Epithelial cell of prostate (primary cell): ENCODE results near the gene CPEB4.

Experiments used
- DNase-seq: peaks from one replicate; pipeline ENCODE4 v3.0.0-alpha.2; 2011; ENCODE audit warnings: low read depth, low spot score
- H3K27ac ChIP-seq: fragments of 450-650 bp; 2 replicates; pipeline ENCODE4 v1.5.1; 2017; ENCODE audit warnings: mild to moderate bottlenecking

CPEB4 gene

GRCh38 chr5:173935396-173935795 is 47.2 kb downstream of the CPEB4 start:
- no peak overlapping the region for H3K27ac ChIP-seq
- DNase-seq = no peak

- no peak overlapping the region for H3K27ac ChIP-seq
These were observed 52.1 kb downstream of the CPEB4 start for GRCh38 chr5:173940269-173940668.

GRCh38 chr5:173941102-173941501 is 53.0 kb downstream of the CPEB4 start:
- DNase-seq = no peak
- H3K27ac ChIP-seq = no peak overlapping the region

More at GRCh38 chr5:173940269-173940668, 52.1 kb downstream of the CPEB4 start:
- DNase-seq = no peak

DNA sequence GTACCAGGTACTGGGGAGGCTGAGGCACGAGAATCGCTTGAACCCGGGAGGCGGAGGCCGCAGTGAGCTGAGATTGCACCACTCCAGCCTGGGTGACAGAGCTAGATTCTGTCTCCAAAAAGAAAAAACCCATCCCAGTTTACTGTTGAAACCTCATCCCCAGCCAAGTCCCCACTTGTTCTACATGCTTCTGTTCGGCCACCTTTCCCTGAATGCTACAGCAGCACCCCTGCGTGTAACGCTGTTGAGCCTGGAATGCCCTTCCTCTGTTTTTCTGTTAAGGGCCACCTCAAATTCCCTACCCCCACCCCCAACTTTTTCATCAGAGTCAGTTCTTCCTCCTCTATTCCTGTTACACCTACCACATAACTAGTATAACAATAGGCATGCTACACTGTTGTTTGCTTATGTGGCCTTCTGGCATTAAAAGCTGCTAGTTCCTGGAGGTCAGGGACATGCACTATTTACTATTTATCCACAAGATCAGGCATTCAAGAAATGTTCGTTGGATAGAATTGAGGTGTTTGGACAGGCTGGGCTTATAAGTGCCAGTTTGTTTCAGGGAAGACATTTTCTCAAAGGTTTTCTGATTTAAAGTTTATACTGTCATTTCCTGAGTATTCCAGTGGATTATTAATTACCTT is 53.7 kb downstream of the CPEB4 start:
- no peak for DNase-seq
- peak overlapping the region; percentile 22 for H3K27ac ChIP-seq

GRCh38 chr5:173944511-173944910 is 56.4 kb downstream of the CPEB4 start:
- DNase-seq = no peak
- H3K27ac ChIP-seq = no peak overlapping the region

GRCh38 chr5:173945160-173945559 is 57.0 kb downstream of the CPEB4 start:
- DNase-seq = no peak
- no peak overlapping the region for H3K27ac ChIP-seq

- no peak overlapping the region for H3K27ac ChIP-seq
- DNase-seq = no peak
These were observed 58.2 kb downstream of the CPEB4 start for GRCh38 chr5:173946323-173946722.

DNA sequence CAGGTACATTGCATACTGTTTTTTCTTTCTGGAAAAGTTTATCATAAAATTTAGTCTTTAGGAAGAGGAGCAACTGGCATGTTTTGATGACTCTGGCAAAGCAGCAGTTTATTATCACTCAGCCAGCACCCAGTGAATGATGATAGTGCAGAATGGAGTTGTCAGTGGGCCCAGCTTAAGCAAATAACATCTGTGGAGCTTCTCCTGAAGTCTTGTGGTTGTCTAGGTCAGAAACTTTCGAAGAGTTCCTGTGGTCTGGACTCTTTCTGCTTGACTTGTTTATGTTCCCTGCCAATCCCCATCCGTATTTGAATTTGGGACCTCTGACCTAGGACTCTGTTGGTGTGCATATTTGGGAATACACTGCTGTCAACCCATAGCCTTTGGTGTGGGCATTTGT is 62.7 kb downstream of the CPEB4 start:
- no peak for DNase-seq
- no peak overlapping the region for H3K27ac ChIP-seq

DNA sequence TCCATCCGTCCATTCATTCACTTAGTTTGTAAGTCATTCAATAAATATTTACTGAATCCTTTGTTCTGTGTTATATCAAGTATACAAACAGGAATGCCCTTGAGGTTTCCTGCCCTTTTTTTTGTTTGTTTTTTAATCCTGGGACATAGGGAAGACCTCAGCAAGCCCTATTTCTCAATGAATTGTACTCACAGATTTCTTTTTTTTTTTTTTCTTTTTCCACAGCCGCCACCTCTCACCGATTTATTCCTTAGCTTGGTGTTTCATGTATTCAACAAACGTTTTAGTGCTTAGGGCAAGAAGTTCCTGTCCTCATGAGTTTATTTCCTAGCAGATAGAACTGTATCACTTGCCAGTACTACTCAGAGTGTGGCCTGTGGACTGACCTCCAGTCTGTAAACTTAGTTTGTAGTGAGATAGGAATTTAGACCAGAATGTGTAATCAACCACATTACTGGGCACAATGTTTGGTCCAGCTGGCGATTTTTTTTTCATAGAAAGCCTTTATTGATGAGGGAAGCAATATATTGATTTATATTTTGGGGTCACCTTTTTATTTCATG is 65.5 kb downstream of the CPEB4 start:
- DNase-seq = no peak
- H3K27ac ChIP-seq = no peak overlapping the region

DNA sequence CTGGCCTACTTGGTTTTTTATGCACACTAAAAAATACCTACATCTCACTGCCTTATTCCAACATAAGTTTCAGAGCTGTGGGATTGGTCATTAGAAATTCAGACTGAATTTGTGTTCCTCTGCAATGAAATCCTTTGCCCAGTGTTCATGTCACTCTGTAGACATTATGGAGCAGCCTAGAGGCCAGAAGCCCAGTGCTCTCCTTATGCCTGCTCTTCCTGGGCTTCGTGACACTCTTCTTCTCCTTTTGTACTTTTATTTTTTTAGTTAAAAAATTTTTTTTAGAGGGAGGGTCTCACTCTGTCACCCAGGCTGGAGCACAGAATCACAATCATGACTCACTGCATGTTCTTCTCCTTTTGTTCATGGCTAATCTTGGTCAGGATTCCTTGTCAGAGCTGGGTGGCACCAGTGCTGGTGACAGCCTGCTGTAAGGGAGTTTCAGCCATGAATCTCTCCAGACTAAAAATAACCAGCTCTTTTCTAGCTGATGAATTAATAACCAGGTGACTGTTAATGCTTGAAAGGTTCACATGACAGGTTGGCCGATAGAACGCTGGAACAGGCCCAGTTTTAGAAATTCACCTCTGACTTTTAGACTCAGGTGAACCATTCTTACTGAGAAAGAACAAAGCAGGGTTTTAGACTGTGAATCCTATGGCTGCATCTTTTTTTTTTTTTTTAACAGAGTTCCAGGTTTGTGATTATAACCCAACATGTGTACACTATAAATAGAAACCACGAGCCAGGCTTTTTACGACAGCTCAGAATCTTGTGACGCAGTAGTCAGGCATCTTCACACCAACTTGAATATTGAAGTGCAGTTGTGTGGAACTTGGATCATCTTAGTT is 66.7 kb downstream of the CPEB4 start:
- DNase-seq = no peak
- no peak overlapping the region for H3K27ac ChIP-seq

DNA sequence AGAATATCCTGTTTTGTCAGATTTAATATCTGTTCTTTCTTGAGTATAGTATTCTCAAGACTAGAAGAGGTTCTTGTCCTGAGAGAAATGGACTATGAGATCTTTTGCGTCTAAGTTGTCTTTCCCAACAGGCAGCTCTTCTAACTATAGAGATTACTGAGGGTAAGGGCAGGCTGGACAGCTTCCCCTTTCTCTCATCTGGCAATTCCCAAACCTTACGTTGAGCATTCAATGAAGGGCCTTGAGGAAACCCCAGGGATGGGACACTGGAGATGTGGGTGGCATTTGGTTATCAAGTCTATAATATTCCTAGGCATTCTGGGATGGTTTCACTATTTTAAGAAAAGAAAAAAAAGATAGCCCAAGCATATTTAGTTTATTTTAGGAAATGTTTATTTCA is 72.8 kb downstream of the CPEB4 start:
- no peak for DNase-seq
- H3K27ac ChIP-seq = no peak overlapping the region

- no peak for DNase-seq
- no peak overlapping the region for H3K27ac ChIP-seq
These were observed 73.3 kb downstream of the CPEB4 start for GRCh38 chr5:173961418-173961817.

GRCh38 chr5:173962436-173962972 is 74.4 kb downstream of the CPEB4 start:
- no peak for DNase-seq
- H3K27ac ChIP-seq = peak overlapping the region; percentile 93

- peak overlapping the region; percentile 93 for H3K27ac ChIP-seq
- DNase-seq = no peak
These were observed 75.2 kb downstream of the CPEB4 start for GRCh38 chr5:173963182-173963838.

GRCh38 chr5:173963867-173964441 is 75.8 kb downstream of the CPEB4 start:
- peak overlapping the region; percentile 93 for H3K27ac ChIP-seq

GRCh38 chr5:173964506-173964905 is 76.4 kb downstream of the CPEB4 start:
- DNase-seq = no peak
- H3K27ac ChIP-seq = peak overlapping the region; percentile 93

More at GRCh38 chr5:173963867-173964441, 75.8 kb downstream of the CPEB4 start:
- DNase-seq = no peak

GRCh38 chr5:173967241-173967640 is 79.1 kb downstream of the CPEB4 start:
- DNase-seq = no peak
- H3K27ac ChIP-seq = no peak overlapping the region

- no peak for DNase-seq
- H3K27ac ChIP-seq = no peak overlapping the region
These were observed 80.1 kb downstream of the CPEB4 start for GRCh38 chr5:173968154-173968797.

GRCh38 chr5:173969167-173970049 is 81.3 kb downstream of the CPEB4 start:
- H3K27ac ChIP-seq = peak overlapping the region; percentile 47
- DNase-seq = peak; percentile 53
